Lung (tissue), 12 donors: Measurements from ENCODE around the gene TREML4. TPM values are rescaled to one million over a fixed set of nuclear protein-coding genes. Genes with fewer than 3 reads are reported as not detected.
A peak's percentile ranks its signal among the peaks of the same experiment; 100 is the strongest.

Experiments used
- ATAC-seq: fragments of 200-7000 bp; cut with Tn5 transposase; one replicate; pipeline ENCODE4 v1.9.1; 2020; ENCODE audit warnings: moderate number of reproducible peaks; ENCODE audit not compliant: insufficient read depth, low FRiP score
- DNase-seq, 3 donors: peaks; one replicate each; pipeline ENCODE4 v3.0.0-alpha.2; 2013 to 2017
- H3K27ac ChIP-seq, 2 donors: one replicate each; pipeline ENCODE4 v1.5.1; 2013; ENCODE audit warnings: mild to moderate bottlenecking in 2 of 2, moderate library complexity in 2 of 2, control low read depth in 1 of 2, inconsistent platforms in 1 of 2, low read depth in 1 of 2, low read length in 1 of 2
- H3K27me3 ChIP-seq, 3 donors: one replicate each; pipeline ENCODE4 v1.5.1; 2013; ENCODE audit warnings: low read length in 2 of 3; ENCODE audit not compliant: control insufficient read depth in 3 of 3, insufficient read depth in 3 of 3
- H3K36me3 ChIP-seq, 4 donors: one replicate each; pipeline ENCODE4 v1.5.1; 2013; ENCODE audit warnings: low read length in 4 of 4, mild to moderate bottlenecking in 1 of 4, moderate library complexity in 1 of 4; ENCODE audit not compliant: control insufficient read depth in 4 of 4, insufficient read depth in 4 of 4
- H3K4me1 ChIP-seq, 5 donors: one replicate each; pipeline ENCODE4 v1.5.1; 2013; ENCODE audit warnings: low read length in 5 of 5, mild to moderate bottlenecking in 2 of 5, moderate library complexity in 1 of 5; ENCODE audit not compliant: control insufficient read depth in 5 of 5, insufficient read depth in 5 of 5
- H3K4me3 ChIP-seq: one replicate; pipeline ENCODE4 v1.5.1; 2013; ENCODE audit warnings: mild to moderate bottlenecking, control low read depth, moderate library complexity
- H3K9ac ChIP-seq, 2 donors: one replicate each; pipeline ENCODE4 v1.5.1; 2013; ENCODE audit warnings: low read length in 2 of 2, control low read depth in 1 of 2; ENCODE audit not compliant: insufficient read depth in 1 of 2
- H3K9me3 ChIP-seq, 4 donors: one replicate each; pipeline ENCODE4 v1.5.1; 2013; ENCODE audit warnings: low read length in 3 of 4, mild to moderate bottlenecking in 1 of 4, moderate library complexity in 1 of 4; ENCODE audit not compliant: control insufficient read depth in 4 of 4, insufficient read depth in 3 of 4
- CTCF ChIP-seq: IDR thresholded peaks from 2 replicates; pipeline ENCODE4 v1.5.1; 2012; ENCODE audit warnings: mild to moderate bottlenecking; ENCODE audit errors: control extremely low read depth, extremely low read depth
- WGBS, 2 donors: extraction: QIAGEN DNeasy Blood & Tissue Kit; methylation state at CpG; one replicate each; pipeline ENCODE4 v1.1.7; 2013; 5-methylcytosine and 5-hydroxymethylcytosine counted together
- polyA plus RNA-seq, 2 donors: library from polyadenylated mRNA; stranded (reverse); fragments of 200-250 nt; gene quantifications; one replicate each; pipeline ENCODE4 v1.2.1, GENCODE V29; 2013
- total RNA-seq, 2 donors: library from RNA; depleted of rRNA in 1 of 2; stranded (reverse); fragments of >200 nt in 1 of 2; gene quantifications; one replicate each; pipeline ENCODE4 v1.2.1, GENCODE V29; 2014 to 2021
- donor health status: control.
- donor health status: control.
- donor health status: Bipolar disorder and iron deficiency.
- donor health status: healthy.
- donor health status: DM: yes; HTN: yes; CAD: no.

The TREML4 gene
- total and polyA plus RNA-seq, 4 donors = 1.3 to 5.8 TPM; not detected in 2

- no peak for TF ChIP-seq CTCF
- 56 to 59% methylated on average over 2 of the region's 2 CpGs for WGBS, 2 donors
- Histone ChIP-seq H3K36me3 (no peaks in the 10 kb centered on the region), H3K9me3 (no peaks in the 10 kb centered on the region), H3K9ac (no peak overlapping the region), H3K4me1 (peaks cover 0 to 5% (median 4%) of the 10 kb centered on the region in 5 donors), H3K27me3 (peaks cover 0 to 7% (median 3%) of the 10 kb centered on the region in 3 donors), H3K27ac (no peak overlapping the region), H3K4me3 (no peak overlapping the region)
- no peak for DNase-seq
- no peak for ATAC-seq
These were observed 49.5 kb downstream of the TREML4 start for GRCh38 chr6:41277605-41278004.

GRCh38 chr6:41278699-41279405 lies 50.7 kb downstream of the TREML4 start:
- H3K4me3 ChIP-seq = no peak overlapping the region
- peaks cover 0 to 7% (median 3%) of the 10 kb centered on the region in 3 donors for H3K27me3 ChIP-seq
- H3K4me1 ChIP-seq = peaks cover 0 to 5% (median 4%) of the 10 kb centered on the region in 5 donors
- H3K9me3 ChIP-seq = no peaks in the 10 kb centered on the region
- DNase-seq (peak; percentile 79 to 88 (median 79)), ATAC-seq (peak; percentile 42)
- peak; percentile 31 for TF ChIP-seq CTCF
- peak overlapping the region in 1 of 2 donors; percentile 13 for H3K27ac ChIP-seq
- H3K9ac ChIP-seq = no peak overlapping the region
- WGBS, 2 donors = 18 to 22% methylated on average over 10 of the region's 10 CpGs
- no peaks in the 10 kb centered on the region for H3K36me3 ChIP-seq

GRCh38 chr6:41280381-41281057 lies 52.4 kb downstream of the TREML4 start:
- Histone ChIP-seq H3K9me3 (no peaks in the 10 kb centered on the region), H3K36me3 (no peaks in the 10 kb centered on the region), H3K27ac (peak overlapping the region in 1 of 2 donors; percentile 46), H3K9ac (no peak overlapping the region), H3K4me1 (peaks cover 0 to 5% (median 4%) of the 10 kb centered on the region in 5 donors), H3K27me3 (peaks cover 0 to under 1% (median 0%) of the 10 kb centered on the region in 3 donors), H3K4me3 (no peak overlapping the region)
- DNase-seq (no peak), ATAC-seq (no peak)
- WGBS, 2 donors = 78 to 98% methylated on average over 1 of the region's 1 CpG
- no peak for TF ChIP-seq CTCF
